Measurements from ENCODE around the gene RAE1.

- TF ChIP-seq POLR2AphosphoS5 (IDR thresholded peaks at IDR 0.05; ENCODE audit: borderline replicate concordance, low read depth, low read length), result no peak
- TF ChIP-seq FOXP2 (optimal IDR thresholded peaks at IDR 0.05; ENCODE audit: control extremely low read depth, extremely low read length, insufficient read depth), result no peak
These were observed 30.8 kb downstream of the RAE1 start for GRCh38 chr20:57381596-57382503.
